ENCODE results near the gene USP5. TPM values are rescaled to one million over a fixed set of nuclear protein-coding genes. Genes with fewer than 3 reads are reported as not detected.
A peak's percentile ranks its signal among the peaks of the same experiment; 100 is the strongest.
"Not testable (repeated sequence)": the region's sequence is repeated elsewhere in the genome, so short reads cannot be mapped to it uniquely, and the experiment has no call there.

The USP5 gene
- total and polyA plus RNA-seq, 8 donors: 20.9 to 69.4 (median 32.4) TPM

DNA sequence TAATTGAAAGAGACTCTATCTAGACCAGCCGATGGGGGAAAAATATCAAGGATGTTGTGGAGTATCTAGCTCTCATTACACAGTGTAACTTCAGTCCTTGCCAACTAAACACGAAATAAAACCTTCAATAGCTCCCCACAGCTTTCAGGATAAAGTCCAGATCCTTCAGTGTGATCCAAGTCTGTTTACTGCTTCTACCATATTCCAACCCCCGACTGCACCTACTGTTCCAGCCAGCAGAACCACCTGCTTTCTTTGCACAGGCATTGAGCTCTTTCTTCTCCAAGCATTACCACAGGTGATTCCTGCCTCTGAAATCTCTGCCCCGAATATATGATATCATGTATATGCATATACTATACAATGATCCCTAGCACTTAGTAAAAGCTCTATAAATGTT is 50.5 kb downstream of the USP5 start:
- Histone ChIP-seq H3K9me3 (no peaks in the 10 kb centered on the region), H3K27ac (no peak overlapping the region), H3K36me3 (peaks cover 0 to 13% (median 11%) of the 10 kb centered on the region in 4 donors), H3K4me1 (peaks cover 11 to 31% (median 26%) of the 10 kb centered on the region in 4 donors), H3K4me3 (no peak overlapping the region), H3K27me3 (no peaks in the 10 kb centered on the region)
- intact Hi-C loops (cut with DNase I; ENCODE audit: low total_unique reads): no loop called here
- DNase-seq: no peak
- WGBS, 5 donors: 64 to 71% (median 68%) methylated on average over 4 of the region's 4 CpGs
- TF ChIP-seq POLR2AphosphoS5 (IDR thresholded peaks at IDR 0.05) (no peak), POLR2A (IDR thresholded peaks at IDR 0.05) (no peak), EP300 (IDR thresholded peaks at IDR 0.05) (no peak)
- TF ChIP-seq, protein P1, sequence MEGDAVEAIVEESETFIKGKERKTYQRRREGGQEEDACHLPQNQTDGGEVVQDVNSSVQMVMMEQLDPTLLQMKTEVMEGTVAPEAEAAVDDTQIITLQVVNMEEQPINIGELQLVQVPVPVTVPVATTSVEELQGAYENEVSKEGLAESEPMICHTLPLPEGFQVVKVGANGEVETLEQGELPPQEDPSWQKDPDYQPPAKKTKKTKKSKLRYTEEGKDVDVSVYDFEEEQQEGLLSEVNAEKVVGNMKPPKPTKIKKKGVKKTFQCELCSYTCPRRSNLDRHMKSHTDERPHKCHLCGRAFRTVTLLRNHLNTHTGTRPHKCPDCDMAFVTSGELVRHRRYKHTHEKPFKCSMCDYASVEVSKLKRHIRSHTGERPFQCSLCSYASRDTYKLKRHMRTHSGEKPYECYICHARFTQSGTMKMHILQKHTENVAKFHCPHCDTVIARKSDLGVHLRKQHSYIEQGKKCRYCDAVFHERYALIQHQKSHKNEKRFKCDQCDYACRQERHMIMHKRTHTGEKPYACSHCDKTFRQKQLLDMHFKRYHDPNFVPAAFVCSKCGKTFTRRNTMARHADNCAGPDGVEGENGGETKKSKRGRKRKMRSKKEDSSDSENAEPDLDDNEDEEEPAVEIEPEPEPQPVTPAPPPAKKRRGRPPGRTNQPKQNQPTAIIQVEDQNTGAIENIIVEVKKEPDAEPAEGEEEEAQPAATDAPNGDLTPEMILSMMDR (IDR thresholded peaks at IDR 0.05): no peak

DNA sequence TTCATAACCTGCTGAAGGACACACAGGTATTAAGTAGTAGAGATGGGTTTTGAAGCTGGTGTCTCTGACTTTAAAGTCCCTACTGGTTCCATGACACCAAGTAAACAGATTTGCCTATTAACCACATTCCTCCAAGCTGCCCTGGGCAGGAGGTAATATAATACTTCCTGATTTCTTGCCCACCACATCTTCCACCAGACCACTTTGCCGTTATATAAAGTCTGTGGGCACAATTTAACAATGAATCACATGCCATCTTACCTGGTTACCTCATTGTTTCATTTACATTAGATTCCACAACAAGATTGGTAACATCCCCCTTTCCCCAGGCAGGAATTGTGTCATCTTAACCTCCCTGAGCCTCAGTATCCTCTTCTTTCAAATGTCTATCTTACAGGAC is 51.8 kb downstream of the USP5 start:
- Histone ChIP-seq H3K4me3 (no peak overlapping the region), H3K27ac (no peak overlapping the region), H3K9me3 (no peaks in the 10 kb centered on the region), H3K27me3 (no peaks in the 10 kb centered on the region), H3K4me1 (peaks cover 11 to 31% (median 26%) of the 10 kb centered on the region in 4 donors), H3K36me3 (peaks cover 0 to 13% (median 12%) of the 10 kb centered on the region in 4 donors)
- TF ChIP-seq POLR2A (IDR thresholded peaks at IDR 0.05): no peak
- no peak for TF ChIP-seq EP300 (IDR thresholded peaks at IDR 0.05)
- TF ChIP-seq, protein P1 (IDR thresholded peaks at IDR 0.05): no peak
- no peak for TF ChIP-seq POLR2AphosphoS5 (IDR thresholded peaks at IDR 0.05)
- no peak for DNase-seq
- 69 to 84% (median 80%) methylated on average over 1 of the region's 1 CpG for WGBS, 5 donors
- intact Hi-C loops (cut with DNase I; ENCODE audit: low total_unique reads): no loop called here

DNA sequence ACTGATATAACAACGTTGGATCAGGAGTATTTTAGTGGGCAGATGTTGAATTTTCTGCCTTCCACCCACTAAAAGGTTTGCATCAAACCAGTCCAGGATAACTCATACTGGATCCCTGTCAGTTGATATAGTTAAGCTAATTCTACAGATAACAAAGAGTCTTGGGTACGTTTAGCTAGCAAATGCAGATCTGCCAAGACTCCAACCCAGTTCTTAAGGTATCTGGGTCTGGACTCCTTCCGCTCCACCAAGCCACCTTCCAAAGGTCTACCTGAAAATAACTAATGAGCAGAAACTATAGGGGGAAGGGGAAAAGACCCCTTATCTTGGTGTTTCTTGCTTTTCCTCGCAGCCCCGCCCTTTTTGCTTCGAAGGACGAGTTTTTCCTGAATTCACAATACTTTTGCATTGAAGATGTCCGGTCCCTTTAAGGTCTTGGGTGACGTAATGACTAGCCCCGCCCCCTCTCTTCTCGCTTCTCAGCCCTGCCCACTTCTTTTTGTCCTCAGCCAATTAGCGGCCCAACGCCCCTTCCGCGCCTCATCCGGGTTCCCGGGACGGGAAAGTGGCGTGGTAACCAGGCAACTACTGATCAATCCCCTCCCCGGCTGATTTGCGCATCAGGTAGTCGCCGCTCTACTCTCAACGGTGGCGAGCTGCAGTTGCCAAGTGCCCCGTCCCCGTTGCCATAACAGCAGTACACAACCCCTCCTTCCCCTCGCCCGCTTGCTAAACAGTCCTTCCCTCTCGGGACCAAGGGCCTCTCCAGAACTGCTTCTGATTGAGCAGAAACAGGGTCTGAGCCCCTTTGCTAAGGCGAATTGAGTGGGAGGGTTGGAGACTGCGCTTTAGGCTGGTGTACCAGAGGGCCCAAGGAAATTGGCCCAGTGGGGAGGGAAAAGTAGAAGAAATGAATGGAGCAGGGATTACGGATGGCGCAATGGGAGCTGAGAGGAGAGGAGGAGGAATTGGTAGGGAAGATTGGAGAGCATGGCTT is 52.6 kb downstream of the USP5 start, which contains the start of gene LRRC23:
Gene LRRC23 (plus strand): TSS at position 543 of the 997 bp plus-strand sequence. CDS start 812 bp downstream, outside the sequence.
- no peak for TF ChIP-seq POLR2A (IDR thresholded peaks at IDR 0.05)
- TF ChIP-seq EP300 (IDR thresholded peaks at IDR 0.05): no peak
- peak; percentile 68 to 88 (median 73) for TF ChIP-seq POLR2AphosphoS5 (IDR thresholded peaks at IDR 0.05)
- TF ChIP-seq, protein P1 (IDR thresholded peaks at IDR 0.05): no peak
- Histone ChIP-seq H3K4me1 (peaks cover 11 to 24% (median 23%) of the 10 kb centered on the region in 4 donors), H3K9me3 (no peaks in the 10 kb centered on the region), H3K36me3 (peaks cover 0 to 13% (median 12%) of the 10 kb centered on the region in 4 donors), H3K27me3 (no peaks in the 10 kb centered on the region), H3K4me3 (peak within 1 kb of the TSS; percentile 61 to 82 (median 66)), H3K27ac (peak within 1 kb of the TSS; percentile 53 to 88 (median 86))
- intact Hi-C loops (cut with DNase I; ENCODE audit: low total_unique reads): no loop called here
- peak; percentile 99 for DNase-seq
- WGBS, 5 donors: 3 to 4% (median 4%) methylated on average over 34 of the region's 34 CpGs

DNA sequence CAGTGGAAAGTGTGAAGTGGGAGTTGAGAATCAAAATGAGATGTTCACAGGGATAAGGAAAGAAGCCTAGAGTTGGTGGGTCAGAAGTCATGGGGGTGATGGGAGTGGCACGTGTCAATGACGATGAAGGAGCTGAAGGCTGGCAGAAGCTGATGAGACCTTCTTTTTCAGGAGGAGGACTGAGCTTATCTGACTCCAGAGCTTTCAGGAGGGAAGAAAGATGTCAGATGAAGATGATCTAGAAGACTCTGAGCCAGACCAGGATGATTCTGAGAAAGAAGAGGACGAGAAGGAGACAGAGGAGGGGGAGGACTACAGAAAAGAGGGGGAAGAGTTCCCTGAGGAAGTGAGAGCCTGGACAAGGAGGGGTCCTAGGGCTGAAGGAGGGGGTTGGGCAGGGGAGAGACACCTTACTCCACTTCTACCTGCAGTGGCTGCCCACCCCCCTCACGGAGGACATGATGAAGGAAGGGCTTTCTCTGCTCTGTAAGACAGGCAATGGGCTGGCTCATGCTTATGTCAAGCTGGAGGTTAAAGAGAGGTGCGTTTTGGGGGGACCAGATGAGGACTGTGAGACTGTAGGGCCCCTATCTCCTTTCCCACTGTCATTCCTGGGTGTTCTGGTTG is 53.6 kb downstream of the USP5 start:
- Histone ChIP-seq H3K27ac (peak overlapping the region; percentile 53 to 88 (median 86)), H3K36me3 (peaks cover 0 to 13% (median 12%) of the 10 kb centered on the region in 4 donors), H3K4me3 (peak overlapping the region; percentile 61 to 82 (median 66)), H3K27me3 (no peaks in the 10 kb centered on the region), H3K9me3 (no peaks in the 10 kb centered on the region), H3K4me1 (peaks cover 11 to 17% (median 15%) of the 10 kb centered on the region in 4 donors)
- 57 to 69% (median 65%) methylated on average over 5 of the region's 5 CpGs for WGBS, 5 donors
- intact Hi-C loops (cut with DNase I; ENCODE audit: low total_unique reads): no loop called here
- TF ChIP-seq, protein P1 (IDR thresholded peaks at IDR 0.05): no peak
- TF ChIP-seq POLR2A (IDR thresholded peaks at IDR 0.05) (no peak), EP300 (IDR thresholded peaks at IDR 0.05) (no peak), POLR2AphosphoS5 (IDR thresholded peaks at IDR 0.05) (no peak)
- no peak for DNase-seq

DNA sequence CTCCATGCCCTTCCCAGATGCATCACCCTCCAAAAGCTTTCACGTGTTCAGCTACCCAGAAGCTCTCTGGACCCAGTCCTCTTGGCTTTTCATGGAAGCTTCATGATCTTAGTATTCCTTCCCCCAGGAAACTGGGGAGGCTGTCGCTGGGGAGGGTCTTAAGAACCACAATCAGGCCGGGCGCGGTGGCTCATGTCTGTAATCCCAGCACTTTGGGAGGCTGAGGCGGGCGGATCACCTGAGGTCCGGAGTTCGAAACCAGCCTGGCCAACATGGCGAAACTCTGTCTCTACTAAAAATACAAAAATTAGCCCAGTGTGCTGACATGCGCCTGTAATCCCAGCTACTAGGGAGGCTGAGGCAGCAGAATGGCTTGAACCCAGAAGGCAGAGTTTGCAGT is 56.2 kb downstream of the USP5 start:
- DNase-seq; intact Hi-C loops (cut with DNase I; ENCODE audit: low total_unique reads): not testable (repeated sequence)
- WGBS, 5 donors: 91 to 98% (median 96%) methylated on average over 6 to 11 of the region's 11 CpGs

More for the DNA sequence above, 56.2 kb downstream of the USP5 start:
- Histone ChIP-seq H3K36me3 (peaks cover 0 to 13% (median 12%) of the 10 kb centered on the region in 4 donors), H3K4me1 (peaks cover 11 to 17% (median 15%) of the 10 kb centered on the region in 4 donors)
- H3K9me3 ChIP-seq, H3K27me3 ChIP-seq, H3K4me3 ChIP-seq, H3K27ac ChIP-seq: not testable (repeated sequence)

All from stomach (tissue), 9 donors.